GM12873 (cell line): ENCODE results near the gene S1PR3.

Experiments used
- CTCF ChIP-seq: IDR thresholded peaks from 2 replicates; pipeline ENCODE4 v1.5.1; 2012; ENCODE audit warnings: low read depth, mild to moderate bottlenecking, moderate library complexity, low read length, control low read depth; ENCODE audit not compliant: insufficient read depth; ENCODE audit errors: missing control alignments

Gene S1PR3

GRCh38 chr9:88979021-88979420 lies 12.2 kb upstream of the S1PR3 start:
- TF ChIP-seq CTCF, result no peak

- TF ChIP-seq CTCF, result no peak
Observed at GRCh38 chr9:88979791-88980190, 11.5 kb upstream of the S1PR3 start.

GRCh38 chr9:88980740-88981203 lies 10.5 kb upstream of the S1PR3 start:
- TF ChIP-seq CTCF, result no peak

GRCh38 chr9:88983865-88984542 lies 7.3 kb upstream of the S1PR3 start:
- TF ChIP-seq CTCF, result no peak

GRCh38 chr9:88984543-88984883 lies 6.8 kb upstream of the S1PR3 start:
- no peak for TF ChIP-seq CTCF

GRCh38 chr9:88985616-88986015 lies 5.7 kb upstream of the S1PR3 start:
- TF ChIP-seq CTCF, result no peak

GRCh38 chr9:88986776-88987175 lies 4.5 kb upstream of the S1PR3 start:
- TF ChIP-seq CTCF, result no peak
